OCI-LY3 (cell line): Measurements from ENCODE around the gene GADD45GIP1.

ENCODE experiments used
- CTCF ChIP-seq: fragments of 200-600, 300-600 bp; sonication (generic); IDR thresholded peaks from 2 replicates; pipeline ENCODE4 v1.5.1; 2014; ENCODE audit warnings: antibody characterized with exemption, low read length, low read depth
- EZH2phosphoT487 ChIP-seq: fragments of 200-600 bp; shearing (Covaris generic); IDR thresholded peaks from 2 replicates; pipeline ENCODE4 v1.6.1; 2018; ENCODE audit warnings: antibody characterized with exemption, mixed run types, low read depth

- TF ChIP-seq CTCF: no peak
- no peak for TF ChIP-seq EZH2phosphoT487
Observed at GRCh38 chr19:12949363-12950283, 7.4 kb downstream of the GADD45GIP1 start.
